ENCODE measurements around the gene SYNPO.

The SYNPO gene

GRCh38 chr5:150599917-150600511 lies 40.4 kb upstream of the SYNPO start:
- Histone ChIP-seq H3K4me1 (ENCODE audit: control insufficient read depth, insufficient read depth, low read length) (peaks cover 18% of the 10 kb centered on the region; the same call in 1 of the 2 replicates), H3K9ac (ENCODE audit: low read length) (no peak overlapping the region), H3K27ac (ENCODE audit: low read depth, low read length) (no peak overlapping the region), H3K36me3 (ENCODE audit: control insufficient read depth, insufficient read depth, low read length) (no peaks in the 10 kb centered on the region), H3K9me3 (ENCODE audit: control insufficient read depth, insufficient read depth, low read depth, low read length) (no peaks in the 10 kb centered on the region), H3K27me3 (ENCODE audit: control insufficient read depth, insufficient read depth, low read length) (no peaks in the 10 kb centered on the region), H3K4me3 (ENCODE audit: low read depth, low read length) (no peak overlapping the region)

GRCh38 chr5:150600616-150601490 lies 39.6 kb upstream of the SYNPO start:
- Histone ChIP-seq H3K9me3 (ENCODE audit: control insufficient read depth, insufficient read depth, low read depth, low read length) (no peaks in the 10 kb centered on the region), H3K4me1 (ENCODE audit: control insufficient read depth, insufficient read depth, low read length) (peaks cover 12% of the 10 kb centered on the region; the same call in 1 of the 2 replicates), H3K27ac (ENCODE audit: low read depth, low read length) (no peak overlapping the region), H3K27me3 (ENCODE audit: control insufficient read depth, insufficient read depth, low read length) (no peaks in the 10 kb centered on the region), H3K9ac (ENCODE audit: low read length) (no peak overlapping the region), H3K4me3 (ENCODE audit: low read depth, low read length) (no peak overlapping the region), H3K36me3 (ENCODE audit: control insufficient read depth, insufficient read depth, low read length) (no peaks in the 10 kb centered on the region)

GRCh38 chr5:150601491-150602345 lies 38.7 kb upstream of the SYNPO start:
- H3K4me3 ChIP-seq (ENCODE audit: low read depth, low read length) = no peak overlapping the region
- no peak overlapping the region for H3K27ac ChIP-seq (ENCODE audit: low read depth, low read length)
- H3K36me3 ChIP-seq (ENCODE audit: control insufficient read depth, insufficient read depth, low read length) = no peaks in the 10 kb centered on the region
- H3K9ac ChIP-seq (ENCODE audit: low read length) = no peak overlapping the region
- H3K9me3 ChIP-seq (ENCODE audit: control insufficient read depth, insufficient read depth, low read depth, low read length) = no peaks in the 10 kb centered on the region
- H3K4me1 ChIP-seq (ENCODE audit: control insufficient read depth, insufficient read depth, low read length) = peaks cover 3% of the 10 kb centered on the region; the same call in 1 of the 2 replicates
- no peaks in the 10 kb centered on the region for H3K27me3 ChIP-seq (ENCODE audit: control insufficient read depth, insufficient read depth, low read length)

- H3K9me3 ChIP-seq (ENCODE audit: control insufficient read depth, insufficient read depth, low read depth, low read length) = no peaks in the 10 kb centered on the region
- no peaks in the 10 kb centered on the region for H3K36me3 ChIP-seq (ENCODE audit: control insufficient read depth, insufficient read depth, low read length)
- H3K27ac ChIP-seq (ENCODE audit: low read depth, low read length) = no peak overlapping the region
- H3K9ac ChIP-seq (ENCODE audit: low read length) = no peak overlapping the region
- H3K27me3 ChIP-seq (ENCODE audit: control insufficient read depth, insufficient read depth, low read length) = no peaks in the 10 kb centered on the region
- H3K4me1 ChIP-seq (ENCODE audit: control insufficient read depth, insufficient read depth, low read length) = no peaks in the 10 kb centered on the region; the same call in 1 of the 2 replicates
- H3K4me3 ChIP-seq (ENCODE audit: low read depth, low read length) = no peak overlapping the region
Observed at GRCh38 chr5:150603052-150603451, 37.4 kb upstream of the SYNPO start.

GRCh38 chr5:150603491-150603890 lies 37.0 kb upstream of the SYNPO start:
- no peaks in the 10 kb centered on the region for H3K9me3 ChIP-seq (ENCODE audit: control insufficient read depth, insufficient read depth, low read depth, low read length)
- no peak overlapping the region for H3K9ac ChIP-seq (ENCODE audit: low read length)
- no peak overlapping the region for H3K27ac ChIP-seq (ENCODE audit: low read depth, low read length)
- no peaks in the 10 kb centered on the region for H3K27me3 ChIP-seq (ENCODE audit: control insufficient read depth, insufficient read depth, low read length)
- H3K4me3 ChIP-seq (ENCODE audit: low read depth, low read length) = no peak overlapping the region
- H3K36me3 ChIP-seq (ENCODE audit: control insufficient read depth, insufficient read depth, low read length) = no peaks in the 10 kb centered on the region
- no peaks in the 10 kb centered on the region for H3K4me1 ChIP-seq (ENCODE audit: control insufficient read depth, insufficient read depth, low read length)

- H3K27me3 ChIP-seq (ENCODE audit: control insufficient read depth, insufficient read depth, low read length) = no peaks in the 10 kb centered on the region
Observed at GRCh38 chr5:150604010-150604409, 36.5 kb upstream of the SYNPO start.

GRCh38 chr5:150604894-150605440 lies 35.5 kb upstream of the SYNPO start:
- no peaks in the 10 kb centered on the region for H3K4me1 ChIP-seq (ENCODE audit: control insufficient read depth, insufficient read depth, low read length)
- H3K36me3 ChIP-seq (ENCODE audit: control insufficient read depth, insufficient read depth, low read length) = no peaks in the 10 kb centered on the region
- H3K4me3 ChIP-seq (ENCODE audit: low read depth, low read length) = no peak overlapping the region
- no peak overlapping the region for H3K9ac ChIP-seq (ENCODE audit: low read length)
- no peak overlapping the region for H3K27ac ChIP-seq (ENCODE audit: low read depth, low read length)
- H3K9me3 ChIP-seq (ENCODE audit: control insufficient read depth, insufficient read depth, low read depth, low read length) = no peaks in the 10 kb centered on the region
- no peaks in the 10 kb centered on the region for H3K27me3 ChIP-seq (ENCODE audit: control insufficient read depth, insufficient read depth, low read length)

More at GRCh38 chr5:150604010-150604409, 36.5 kb upstream of the SYNPO start:
- H3K9ac ChIP-seq (ENCODE audit: low read length) = no peak overlapping the region
- H3K27ac ChIP-seq (ENCODE audit: low read depth, low read length) = no peak overlapping the region
- H3K4me1 ChIP-seq (ENCODE audit: control insufficient read depth, insufficient read depth, low read length) = no peaks in the 10 kb centered on the region
- no peaks in the 10 kb centered on the region for H3K36me3 ChIP-seq (ENCODE audit: control insufficient read depth, insufficient read depth, low read length)
- H3K4me3 ChIP-seq (ENCODE audit: low read depth, low read length) = no peak overlapping the region
- no peaks in the 10 kb centered on the region for H3K9me3 ChIP-seq (ENCODE audit: control insufficient read depth, insufficient read depth, low read depth, low read length)

GRCh38 chr5:150605546-150605945 lies 34.9 kb upstream of the SYNPO start:
- Histone ChIP-seq H3K9ac (ENCODE audit: low read length) (no peak overlapping the region), H3K36me3 (ENCODE audit: control insufficient read depth, insufficient read depth, low read length) (no peaks in the 10 kb centered on the region), H3K4me1 (ENCODE audit: control insufficient read depth, insufficient read depth, low read length) (no peaks in the 10 kb centered on the region), H3K27ac (ENCODE audit: low read depth, low read length) (no peak overlapping the region), H3K27me3 (ENCODE audit: control insufficient read depth, insufficient read depth, low read length) (no peaks in the 10 kb centered on the region), H3K4me3 (ENCODE audit: low read depth, low read length) (no peak overlapping the region), H3K9me3 (ENCODE audit: control insufficient read depth, insufficient read depth, low read depth, low read length) (no peaks in the 10 kb centered on the region)

- no peaks in the 10 kb centered on the region for H3K9me3 ChIP-seq (ENCODE audit: control insufficient read depth, insufficient read depth, low read depth, low read length)
- H3K27me3 ChIP-seq (ENCODE audit: control insufficient read depth, insufficient read depth, low read length) = no peaks in the 10 kb centered on the region
- no peak overlapping the region for H3K27ac ChIP-seq (ENCODE audit: low read depth, low read length)
- no peaks in the 10 kb centered on the region for H3K4me1 ChIP-seq (ENCODE audit: control insufficient read depth, insufficient read depth, low read length)
- H3K36me3 ChIP-seq (ENCODE audit: control insufficient read depth, insufficient read depth, low read length) = no peaks in the 10 kb centered on the region
- H3K4me3 ChIP-seq (ENCODE audit: low read depth, low read length) = no peak overlapping the region
- H3K9ac ChIP-seq (ENCODE audit: low read length) = no peak overlapping the region
Observed at GRCh38 chr5:150606476-150606875, 34.0 kb upstream of the SYNPO start.

GRCh38 chr5:150607105-150607504 lies 33.4 kb upstream of the SYNPO start:
- H3K4me3 ChIP-seq (ENCODE audit: low read depth, low read length) = no peak overlapping the region
- H3K9me3 ChIP-seq (ENCODE audit: control insufficient read depth, insufficient read depth, low read depth, low read length) = no peaks in the 10 kb centered on the region
- no peaks in the 10 kb centered on the region for H3K27me3 ChIP-seq (ENCODE audit: control insufficient read depth, insufficient read depth, low read length)
- H3K9ac ChIP-seq (ENCODE audit: low read length) = no peak overlapping the region
- H3K4me1 ChIP-seq (ENCODE audit: control insufficient read depth, insufficient read depth, low read length) = no peaks in the 10 kb centered on the region
- H3K27ac ChIP-seq (ENCODE audit: low read depth, low read length) = no peak overlapping the region
- H3K36me3 ChIP-seq (ENCODE audit: control insufficient read depth, insufficient read depth, low read length) = no peaks in the 10 kb centered on the region
